Vagina (tissue), 2 donors: Measurements from ENCODE around the gene CPAMD8. TPM values are rescaled to one million over a fixed set of nuclear protein-coding genes. Genes with fewer than 3 reads are reported as not detected.

ENCODE experiments used
- DNase-seq, 2 donors: peaks; one replicate each; pipeline ENCODE4 v3.0.0-alpha.2; 2017; ENCODE audit errors: extremely low spot score in 2 of 2
- H3K27ac ChIP-seq: fragments of 200-600 bp; sonication (generic); one replicate; pipeline ENCODE4 v1.5.1; 2019
- H3K27me3 ChIP-seq: fragments of 200-600 bp; sonication (generic); one replicate; pipeline ENCODE4 v1.5.1; 2019
- H3K36me3 ChIP-seq, 2 donors: fragments of 200-600 bp; sonication (generic); one replicate each; pipeline ENCODE4 v1.5.1; 2017 to 2019
- H3K4me1 ChIP-seq: fragments of 200-600 bp; sonication (generic); one replicate; pipeline ENCODE4 v1.5.1; 2019
- H3K4me3 ChIP-seq, 2 donors: fragments of 200-600 bp; sonication (generic); 1 replicate in 1 of 2; 2 replicates in 1 of 2; pipeline ENCODE4 v1.5.1; 2016 to 2019
- H3K9me3 ChIP-seq: fragments of 200-600 bp; sonication (generic); one replicate; pipeline ENCODE4 v1.5.1; 2019
- CTCF ChIP-seq, 3 experiments: fragments of 450-650 bp in 2 of 3; fragments of 200-600 bp in 1 of 3; sonication (generic) in 1 of 3; IDR thresholded peaks; one replicate each; pipeline ENCODE4 v1.5.1; 2017 to 2019; ENCODE audit warnings: antibody characterized with exemption in 3 of 3, mild to moderate bottlenecking in 2 of 3, moderate library complexity in 2 of 3
- POLR2A ChIP-seq, 2 donors: fragments of 450-650 bp; IDR thresholded peaks; one replicate each; pipeline ENCODE4 v1.6.1; 2017; ENCODE audit warnings: antibody characterized with exemption in 2 of 2, mild to moderate bottlenecking in 2 of 2, moderate library complexity in 2 of 2
- POLR2AphosphoS5 ChIP-seq, 2 donors: sonication (generic); formaldehyde crosslinking; IDR thresholded peaks; one replicate each; pipeline ENCODE4 v1.9.0; 2017; ENCODE audit warnings: antibody characterized with exemption in 2 of 2, mild to moderate bottlenecking in 2 of 2, low read depth in 1 of 2; ENCODE audit not compliant: insufficient read depth in 1 of 2
- intact Hi-C: fragments of 100-400 bp; cut with DNase I; formaldehyde crosslinking; loops from one replicate; pipeline ENCODE4 v1.15.1; 2023
- total RNA-seq: library from RNA; depleted of rRNA; stranded (reverse); fragments of >200 nt; gene quantifications from one replicate; pipeline ENCODE4 v1.2.3, GENCODE V29; 2016

CPAMD8 gene
- total RNA-seq, 1 donor from 2014 or later: 16.0 TPM

DNA sequence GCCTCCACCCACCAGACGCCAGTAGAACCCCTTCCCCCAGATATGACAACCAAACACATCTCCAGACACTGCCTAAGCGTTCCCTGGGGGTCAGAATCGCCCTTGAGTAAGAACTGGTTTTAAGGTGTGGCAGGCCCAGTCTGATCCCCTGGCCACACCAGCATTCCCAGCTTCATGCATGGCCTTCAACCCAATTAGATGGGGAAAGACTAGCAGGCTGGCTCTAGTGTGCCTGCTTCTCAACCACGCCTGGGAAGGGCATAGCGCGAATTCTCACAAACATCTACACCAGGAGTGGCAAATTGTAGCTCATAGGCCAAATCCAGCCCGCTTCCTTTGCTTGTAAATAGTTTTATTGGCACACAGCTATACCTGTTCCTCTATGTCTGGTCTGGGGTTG, 35.1 kb upstream of the CPAMD8 start:
- no peaks in the 10 kb centered on the region for H3K4me1 ChIP-seq
- no peak for DNase-seq
- no peaks in the 10 kb centered on the region for H3K27me3 ChIP-seq
- H3K36me3 ChIP-seq: peaks cover 0 to 23% of the 10 kb centered on the region in 2 donors
- H3K4me3 ChIP-seq: no peak overlapping the region
- H3K27ac ChIP-seq: no peak overlapping the region
- intact Hi-C loops: no loop called here
- TF ChIP-seq CTCF (IDR thresholded peaks at IDR 0.05) (no peak), POLR2AphosphoS5 (IDR thresholded peaks at IDR 0.05; ENCODE audit: insufficient read depth in 1 of 2, low read depth in 1 of 2) (no peak), POLR2A (IDR thresholded peaks at IDR 0.05) (no peak)
- H3K9me3 ChIP-seq: no peaks in the 10 kb centered on the region

DNA sequence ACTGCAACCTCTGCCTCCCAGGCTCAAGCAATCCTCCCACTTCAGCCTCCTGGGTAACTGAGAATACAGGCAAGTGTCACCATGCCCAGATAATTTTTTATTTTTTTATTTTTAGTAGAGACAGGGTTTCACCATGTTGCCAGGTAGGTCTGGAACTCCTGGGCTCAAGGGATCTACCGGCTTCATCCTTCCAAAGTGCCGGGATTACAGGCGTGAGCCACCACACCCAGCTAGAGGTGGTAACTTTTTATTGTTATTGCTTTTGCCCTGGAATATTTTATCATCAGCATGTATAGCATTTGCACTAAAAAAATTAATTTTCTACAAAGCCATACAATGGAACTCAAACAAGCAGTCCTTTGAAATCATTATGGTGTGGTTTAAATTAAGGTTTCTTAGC, 34.6 kb upstream of the CPAMD8 start:
- DNase-seq: no peak
- intact Hi-C loops: no loop called here
- H3K4me1 ChIP-seq: no peaks in the 10 kb centered on the region
- H3K4me3 ChIP-seq: no peak overlapping the region
- no peaks in the 10 kb centered on the region for H3K27me3 ChIP-seq
- H3K36me3 ChIP-seq: peaks cover 0 to 23% of the 10 kb centered on the region in 2 donors
- no peak overlapping the region for H3K27ac ChIP-seq
- TF ChIP-seq POLR2A (IDR thresholded peaks at IDR 0.05): no peak
- no peak for TF ChIP-seq CTCF (IDR thresholded peaks at IDR 0.05)
- no peaks in the 10 kb centered on the region for H3K9me3 ChIP-seq

GRCh38 chr19:17060802-17061201, 34.2 kb upstream of the CPAMD8 start:
- no peak overlapping the region for H3K4me3 ChIP-seq
- no peaks in the 10 kb centered on the region for H3K4me1 ChIP-seq
- H3K9me3 ChIP-seq: no peaks in the 10 kb centered on the region
- TF ChIP-seq CTCF (IDR thresholded peaks at IDR 0.05): no peak
- TF ChIP-seq POLR2AphosphoS5 (IDR thresholded peaks at IDR 0.05; ENCODE audit: insufficient read depth in 1 of 2, low read depth in 1 of 2): no peak
- TF ChIP-seq POLR2A (IDR thresholded peaks at IDR 0.05): no peak
- intact Hi-C loops: no loop called here
- no peak overlapping the region for H3K27ac ChIP-seq
- H3K27me3 ChIP-seq: no peaks in the 10 kb centered on the region
- no peak for DNase-seq
- peaks cover 0 to 24% of the 10 kb centered on the region in 2 donors for H3K36me3 ChIP-seq

DNA sequence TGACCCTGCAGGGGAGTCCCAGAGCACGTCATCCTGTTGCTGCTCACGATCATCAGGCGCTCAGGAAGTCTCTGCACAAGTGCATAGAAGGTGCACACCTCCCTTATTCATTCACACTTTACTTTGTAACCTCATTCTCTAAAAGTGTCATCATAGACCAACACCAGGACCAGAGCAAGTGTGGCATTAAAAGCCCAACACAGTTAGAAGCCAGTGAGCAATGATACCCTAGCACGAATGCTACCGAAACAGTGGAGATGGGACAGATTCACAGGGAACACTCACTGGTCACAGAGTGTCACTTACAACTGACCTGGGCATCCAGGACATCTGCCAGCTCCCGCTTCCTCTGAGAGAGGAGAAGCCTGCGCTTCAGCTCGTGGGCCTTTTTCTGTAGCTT, 31.6 kb upstream of the CPAMD8 start:
- Histone ChIP-seq H3K4me1 (no peaks in the 10 kb centered on the region), H3K27me3 (no peaks in the 10 kb centered on the region), H3K27ac (no peak overlapping the region), H3K9me3 (no peaks in the 10 kb centered on the region), H3K36me3 (peaks cover 0 to 33% of the 10 kb centered on the region in 2 donors), H3K4me3 (no peak overlapping the region)
- no peak for DNase-seq
- intact Hi-C loops: no loop called here
- TF ChIP-seq POLR2A (IDR thresholded peaks at IDR 0.05) (no peak), CTCF (IDR thresholded peaks at IDR 0.05) (no peak), POLR2AphosphoS5 (IDR thresholded peaks at IDR 0.05; ENCODE audit: insufficient read depth in 1 of 2, low read depth in 1 of 2) (no peak)

DNA sequence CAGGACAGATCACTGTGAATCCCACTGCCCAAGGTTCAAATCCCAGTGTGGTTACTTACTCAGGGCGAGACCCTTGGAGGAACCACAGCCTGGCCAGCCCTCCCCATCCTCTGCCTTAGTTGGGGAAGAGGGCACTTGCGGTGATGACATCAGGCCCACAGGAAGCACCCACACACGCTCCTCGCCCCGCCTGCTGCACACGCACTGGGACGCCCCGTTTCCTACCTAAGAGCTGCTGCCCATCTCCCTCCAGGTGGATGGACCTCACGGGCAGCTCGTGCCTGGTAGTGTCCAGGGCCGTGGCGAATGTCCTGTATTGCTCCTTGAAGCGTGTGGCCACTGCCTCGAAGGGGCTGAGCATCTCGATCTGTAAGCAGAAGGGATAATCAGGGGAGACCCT, 29.0 kb upstream of the CPAMD8 start:
- no peak overlapping the region for H3K27ac ChIP-seq
- H3K4me1 ChIP-seq: no peaks in the 10 kb centered on the region
- no peaks in the 10 kb centered on the region for H3K9me3 ChIP-seq
- no peak for DNase-seq
- TF ChIP-seq POLR2A (IDR thresholded peaks at IDR 0.05): no peak
- no peak for TF ChIP-seq POLR2AphosphoS5 (IDR thresholded peaks at IDR 0.05; ENCODE audit: insufficient read depth in 1 of 2, low read depth in 1 of 2)
- no peak for TF ChIP-seq CTCF (IDR thresholded peaks at IDR 0.05)
- peaks cover 0 to 33% of the 10 kb centered on the region in 2 donors for H3K36me3 ChIP-seq
- H3K4me3 ChIP-seq: no peak overlapping the region
- intact Hi-C loops: no loop called here
- H3K27me3 ChIP-seq: no peaks in the 10 kb centered on the region
